22Rv1 (cell line): ENCODE data around the gene MUC3A.

Source experiments
- CTCF ChIP-seq: fragments of 450-650 bp; IDR thresholded peaks from 2 replicates; pipeline ENCODE4 v1.5.1; 2017; ENCODE audit warnings: mild to moderate bottlenecking
- ZFX ChIP-seq: fragments of 450-650 bp; IDR thresholded peaks from 2 replicates; pipeline ENCODE4 v1.6.1; 2017; ENCODE audit warnings: antibody characterized with exemption, borderline replicate concordance

GRCh38 chr7:101015626-101016025 is 66.3 kb downstream of the MUC3A start:
- TF ChIP-seq CTCF: no peak
- no peak for TF ChIP-seq ZFX
